Measurements from ENCODE around the gene ARHGEF17. TPM values are rescaled to one million over a fixed set of nuclear protein-coding genes. Genes with fewer than 3 reads are reported as not detected.
A peak's percentile ranks its signal among the peaks of the same experiment; 100 is the strongest.

The ARHGEF17 gene
- total and polyA plus RNA-seq, 2 of the 13 experiments (the other 11 are each of a cell fraction or from before 2014, with no cell fraction given), result 10.7 to 28.8 TPM

DNA sequence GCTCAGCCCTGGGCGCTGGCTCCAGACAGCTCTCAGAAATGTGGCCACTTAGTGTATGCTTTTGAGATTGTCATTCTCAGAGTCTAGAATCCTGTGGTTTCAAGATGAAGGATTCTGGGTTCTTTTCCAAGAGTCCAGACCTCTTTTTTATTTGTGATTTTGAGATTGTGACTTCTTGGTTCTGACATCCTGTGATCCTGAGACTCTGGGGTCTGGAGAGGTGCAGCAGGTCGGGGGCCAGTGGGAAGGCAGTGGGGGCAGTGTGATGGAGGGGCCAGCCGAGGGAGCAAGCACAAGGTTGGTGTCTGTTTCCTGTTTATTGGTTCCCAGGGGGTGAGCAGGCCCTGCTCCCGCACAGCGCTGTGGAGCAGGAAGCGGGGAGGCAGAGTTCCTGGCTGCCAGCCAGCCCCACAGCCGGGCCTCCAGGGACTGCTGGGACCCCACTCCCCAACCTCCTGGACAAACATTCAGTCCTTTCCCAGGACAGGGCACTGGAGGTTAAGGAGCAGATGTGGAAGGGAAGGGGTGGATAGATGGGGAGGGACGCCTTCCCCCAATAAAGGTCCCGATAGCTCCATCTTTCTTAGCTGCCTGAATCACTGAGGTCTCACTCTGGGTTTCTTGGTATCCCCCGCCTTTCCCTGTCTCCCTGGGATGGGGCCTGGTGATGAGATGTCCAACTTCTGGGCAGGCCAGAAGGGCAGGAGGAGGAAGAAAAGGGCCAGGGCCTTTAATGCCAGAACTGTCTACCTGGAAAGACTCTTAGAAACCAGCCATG, 13.7 kb downstream of the ARHGEF17 start (continued):
- TF ChIP-seq ZBTB33 (CRISPR knock-in tag; IDR thresholded peaks at IDR 0.05), result peak; percentile 63
- TF ChIP-seq ZFP1 (CRISPR knock-in tag; IDR thresholded peaks at IDR 0.05), result no peak
- no peak for TF ChIP-seq MEF2D (CRISPR knock-in tag; IDR thresholded peaks at IDR 0.05)
- TF ChIP-seq FOXO1 (CRISPR knock-in tag; IDR thresholded peaks at IDR 0.05), result peak; percentile 12; the same call in 1 of the 2 replicates
- TF ChIP-seq, protein P1, sequence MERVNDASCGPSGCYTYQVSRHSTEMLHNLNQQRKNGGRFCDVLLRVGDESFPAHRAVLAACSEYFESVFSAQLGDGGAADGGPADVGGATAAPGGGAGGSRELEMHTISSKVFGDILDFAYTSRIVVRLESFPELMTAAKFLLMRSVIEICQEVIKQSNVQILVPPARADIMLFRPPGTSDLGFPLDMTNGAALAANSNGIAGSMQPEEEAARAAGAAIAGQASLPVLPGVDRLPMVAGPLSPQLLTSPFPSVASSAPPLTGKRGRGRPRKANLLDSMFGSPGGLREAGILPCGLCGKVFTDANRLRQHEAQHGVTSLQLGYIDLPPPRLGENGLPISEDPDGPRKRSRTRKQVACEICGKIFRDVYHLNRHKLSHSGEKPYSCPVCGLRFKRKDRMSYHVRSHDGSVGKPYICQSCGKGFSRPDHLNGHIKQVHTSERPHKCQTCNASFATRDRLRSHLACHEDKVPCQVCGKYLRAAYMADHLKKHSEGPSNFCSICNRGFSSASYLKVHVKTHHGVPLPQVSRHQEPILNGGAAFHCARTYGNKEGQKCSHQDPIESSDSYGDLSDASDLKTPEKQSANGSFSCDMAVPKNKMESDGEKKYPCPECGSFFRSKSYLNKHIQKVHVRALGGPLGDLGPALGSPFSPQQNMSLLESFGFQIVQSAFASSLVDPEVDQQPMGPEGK (CRISPR knock-in tag; IDR thresholded peaks at IDR 0.05), result peak; percentile 36

DNA sequence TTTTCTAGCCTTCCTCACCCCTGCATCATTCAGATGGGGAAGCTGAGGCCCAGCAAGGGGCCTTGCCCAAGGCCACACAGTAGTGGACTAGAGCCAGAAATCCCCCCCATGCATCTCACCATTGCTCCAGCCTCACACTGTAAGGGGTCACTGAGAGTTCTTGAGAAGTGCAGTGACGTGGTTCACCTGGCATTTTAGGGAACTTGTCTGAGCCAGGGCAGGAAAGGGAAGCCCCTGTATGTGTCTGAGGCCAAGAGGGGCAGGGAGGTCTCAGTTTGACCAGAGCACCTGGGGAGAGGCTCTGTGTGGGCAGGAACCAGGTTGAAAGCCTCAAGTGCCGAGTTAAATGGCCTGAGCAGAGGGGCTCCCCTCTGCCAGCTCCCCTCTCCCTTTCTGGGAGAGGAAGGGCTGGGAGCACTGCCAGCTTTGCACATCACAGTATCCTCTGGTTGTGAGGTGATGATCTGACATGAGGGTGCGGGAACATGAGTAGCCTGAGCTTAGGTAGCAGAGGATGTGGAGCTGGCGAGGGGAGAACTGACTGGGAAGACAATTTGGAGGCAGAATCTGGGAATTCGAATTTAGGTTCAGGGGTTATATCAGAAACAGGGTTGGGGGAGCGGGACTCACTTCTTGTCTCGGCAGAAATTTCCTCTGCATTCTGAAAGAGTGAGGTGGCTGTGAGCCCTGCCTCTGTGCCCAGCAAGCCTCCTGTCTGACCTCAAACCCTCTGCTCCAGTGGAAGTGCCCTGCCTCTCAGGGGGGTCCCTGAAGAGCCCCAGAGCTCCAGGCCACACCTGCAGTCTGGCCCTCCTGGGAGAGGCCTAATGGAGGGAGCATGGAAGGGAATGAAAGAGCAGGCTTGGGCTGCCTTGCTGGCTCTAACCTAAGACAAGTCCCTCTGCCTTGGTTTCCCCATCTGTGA, 14.6 kb downstream of the ARHGEF17 start:
- no peak overlapping the region for H3K27ac ChIP-seq (ENCODE audit: extremely low read length, insufficient read depth, low read length)
- H3K4me3 ChIP-seq (replicated peaks in 1 of 3; ENCODE audit: insufficient read depth in 1 of 3, low read depth in 2 of 3, low read length in 3 of 3), result no peak overlapping the region; a peak in 1 of 6 replicates
- WGBS (ENCODE audit: low lambda C conversion rate), result 87% methylated on average over 7 of the region's 7 CpGs
- intact Hi-C loops (cut with micrococcal nuclease; ENCODE audit: unreplicated experiment) (loop anchor here (1.0 kb wide), 1 partner anchor 8 kb away; no protein-coding TSS in a partner anchor), in situ Hi-C loops (cut with HindIII; ENCODE audit: extremely low pct_ligation_motif_present, low pct_unique_long_range_greater_than_20kb) (no loop called here)
- FAIRE-seq (no peak), ATAC-seq (no peak), DNase-seq (ENCODE audit: low spot score) (no peak)
- H2AFZ ChIP-seq (ENCODE audit: low read length), result no peak overlapping the region
- no peak for TF ChIP-seq MTF2 (CRISPR knock-in tag; IDR thresholded peaks at IDR 0.05; ENCODE audit: borderline replicate concordance)
- TF ChIP-seq ZNF747 (CRISPR knock-in tag; IDR thresholded peaks at IDR 0.05; ENCODE audit: borderline replicate concordance), result 0 out of 2 replicates have a peak, but pooled peaks have one; percentile 17
- TF ChIP-seq LCORL (IDR thresholded peaks at IDR 0.05), result no peak
- TF ChIP-seq LCORL (CRISPR knock-in tag; IDR thresholded peaks at IDR 0.05), result no peak
- TF ChIP-seq ZNF772 (CRISPR knock-in tag; IDR thresholded peaks at IDR 0.05), result 0 out of 2 replicates have a peak, but pooled peaks have one; percentile 32
- TF ChIP-seq RBFOX2 (IDR thresholded peaks at IDR 0.05; ENCODE audit: low read depth, low read length), result no peak
- 0 out of 2 replicates have a peak, but pooled peaks have one; percentile 33 for TF ChIP-seq TBX2 (CRISPR knock-in tag; IDR thresholded peaks at IDR 0.05; ENCODE audit: borderline replicate concordance)
- peak; percentile 58; the same call in 1 of the 2 replicates for TF ChIP-seq ZNF263 (CRISPR knock-in tag; IDR thresholded peaks at IDR 0.05)
- 0 out of 2 replicates have a peak, but pooled peaks have one; percentile 33 for TF ChIP-seq ZNF629 (CRISPR knock-in tag; conservative IDR thresholded peaks at IDR 0.05)
- H4K20me1 ChIP-seq (ENCODE audit: insufficient read depth, low read length), result peaks cover 4% of the 10 kb centered on the region; the same call in 1 of the 2 replicates
- H3K36me3 ChIP-seq (replicated peaks in 1 of 2; ENCODE audit: control insufficient read depth in 1 of 2, insufficient read depth in 2 of 2, low read length in 2 of 2), result peaks cover 6 to 21% of the 10 kb centered on the region in 2 experiments; a peak in 4 of 5 replicates
- ChIA-PET CTCF (ENCODE audit: low intra/inter-chr PET ratio, low total read pairs) (no interaction called here), POLR2A (interaction anchor here (1.1 to 10.1 kb wide), 4 partner anchors 9 to 15 kb away, joined by 4 to 205 read pairs (median 22); partner anchors contain the start of gene ARHGEF17)
- no peaks in the 10 kb centered on the region for H3K9me3 ChIP-seq (ENCODE audit: low read length)
- H3K27me3 ChIP-seq (ENCODE audit: control insufficient read depth in 1 of 2, insufficient read depth in 2 of 2, low read length in 2 of 2), result no peaks in the 10 kb centered on the region
- no peak overlapping the region for H3K9ac ChIP-seq (ENCODE audit: insufficient read depth, low read depth, low read length)
- peaks cover 30% of the 10 kb centered on the region for H3K79me2 ChIP-seq (ENCODE audit: insufficient read depth, low read length)
- peaks cover 83% of the 10 kb centered on the region for H3K4me1 ChIP-seq (ENCODE audit: insufficient read depth, low read length)
- H3K4me2 ChIP-seq (ENCODE audit: low read depth, low read length), result peak overlapping the region; percentile 12; the same call in 1 of the 2 replicates
- BruUV-seq (replicated peaks), result no TSS peak

Data from HepG2 (cell line).